SK-N-MC (cell line): ENCODE measurements around the gene HEMK1.

Experiments used
- EZH2 ChIP-seq: fragments of 200-600 bp; sonication (generic); IDR thresholded peaks from one replicate; pipeline ENCODE4 v1.6.1; 2017; ENCODE audit warnings: antibody characterized with exemption
- FOXP2 ChIP-seq: optimal IDR thresholded peaks from 2 replicates; pipeline ENCODE3; 2011; ENCODE audit warnings: mild to moderate bottlenecking, moderate library complexity; ENCODE audit not compliant: insufficient read depth; ENCODE audit errors: extremely low read length, control extremely low read depth
- POLR2AphosphoS5 ChIP-seq: IDR thresholded peaks from 2 replicates; pipeline ENCODE4 v1.6.1; 2012; ENCODE audit warnings: mild to moderate bottlenecking, low read depth, low read length, borderline replicate concordance

DNA sequence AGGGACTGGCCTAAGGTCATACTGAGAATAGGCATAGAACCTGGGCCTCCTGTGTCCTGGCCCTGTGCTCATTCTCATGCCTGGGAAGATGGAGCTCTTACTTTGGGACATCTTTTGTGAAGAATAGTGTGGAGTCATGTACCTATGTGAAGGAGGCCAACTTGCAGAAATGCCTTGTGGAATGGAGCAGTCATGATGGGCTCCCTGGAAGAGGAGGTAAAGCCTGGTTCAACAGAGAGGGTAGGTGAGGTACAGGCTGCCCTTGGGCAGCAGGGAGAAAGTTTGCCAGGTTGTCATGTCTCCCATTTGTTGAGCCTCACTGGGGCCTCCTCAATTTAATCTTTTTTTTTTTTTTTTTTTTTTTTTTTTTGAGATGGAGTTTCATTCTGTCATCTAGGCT lies 65.7 kb downstream of the HEMK1 start:
- TF ChIP-seq EZH2 = no peak
- TF ChIP-seq POLR2AphosphoS5 = no peak
- TF ChIP-seq FOXP2 = no peak
